Kidney (tissue), 14 donors: ENCODE measurements around the gene HOXC9. TPM values are rescaled to one million over a fixed set of nuclear protein-coding genes. Genes with fewer than 3 reads are reported as not detected.

ENCODE experiments used
- DNase-seq, 5 donors: peaks; one replicate each; pipeline ENCODE4 v3.0.0-alpha.2; 2013 to 2020
- FAIRE-seq: peaks from 2 replicates; lab custom pipeline; 2012; peaks lifted over from hg19 to GRCh38; lab: Jason Lieb, UNC
- H3K27ac ChIP-seq, 2 donors: one replicate each; pipeline ENCODE4 v1.7.0; 2013; ENCODE audit warnings: low read depth in 2 of 2, low read length in 2 of 2, inconsistent platforms in 1 of 2
- H3K27me3 ChIP-seq: one replicate; pipeline ENCODE4 v1.7.1; 2013; ENCODE audit warnings: low read length, inconsistent platforms; ENCODE audit not compliant: control insufficient read depth, insufficient read depth
- H3K36me3 ChIP-seq, 3 donors: one replicate each; pipeline versions ENCODE4 v1.7.0 to v1.7.1; 2013; ENCODE audit warnings: low read length in 3 of 3, control low read depth in 1 of 3, inconsistent platforms in 1 of 3; ENCODE audit not compliant: insufficient read depth in 3 of 3, control insufficient read depth in 2 of 3
- H3K4me1 ChIP-seq, 3 donors: one replicate each; pipeline versions ENCODE4 v1.7.0 to v1.7.1; 2013; ENCODE audit warnings: low read length in 3 of 3, inconsistent platforms in 1 of 3, low read depth in 1 of 3; ENCODE audit not compliant: control insufficient read depth in 2 of 3, insufficient read depth in 2 of 3
- H3K4me3 ChIP-seq, 3 donors: one replicate each; pipeline versions ENCODE4 v1.7.0 to v1.8.1; 2013; ENCODE audit warnings: low read length in 3 of 3, control low read depth in 1 of 3, inconsistent platforms in 1 of 3
- H3K9ac ChIP-seq, 3 donors: one replicate each; pipeline versions ENCODE4 v1.7.0 to v1.7.1; 2013; ENCODE audit warnings: low read length in 3 of 3, control low read depth in 1 of 3, inconsistent platforms in 1 of 3
- H3K9me3 ChIP-seq, 3 donors: one replicate each; pipeline versions ENCODE4 v1.7.0 to v1.7.1; 2013; ENCODE audit warnings: low read length in 3 of 3, control low read depth in 1 of 3, inconsistent platforms in 1 of 3; ENCODE audit not compliant: control insufficient read depth in 2 of 3, insufficient read depth in 1 of 3
- intact Hi-C: fragments of 100-400 bp; cut with DNase I; formaldehyde crosslinking; loops from one replicate; pipeline ENCODE4 v1.11.1; 2022
- polyA plus RNA-seq: library from polyadenylated mRNA; stranded (reverse); fragments of 350-450 nt; fragmentation: Illumina TruSeq; extraction: RNeasy Lipid Tissue Mini Kit (QIAGEN cat#74804); gene quantifications from one replicate; pipeline ENCODE4 v1.2.3, GENCODE V29; 2014; ENCODE audit warnings: low read depth, low replicate concordance; ENCODE audit not compliant: insufficient read depth
- total RNA-seq: library from RNA; stranded (reverse); fragmentation: NEBNext Ultra II Directional; extraction: Animal tissue kit (Norgen Biotek cat#: 25700); gene quantifications from one replicate; pipeline ENCODE4 v1.2.1, GENCODE V29; 2021
- TF ChIP-seq, protein P1 (sequence below): IDR thresholded peaks from 3 replicates; pipeline ENCODE4 v1.5.1; 2012; ENCODE audit warnings: mild to moderate bottlenecking, moderate library complexity, borderline replicate concordance; ENCODE audit not compliant: insufficient read depth; ENCODE audit errors: extremely low read depth
- donor health status: control.
- donor health status: control.
- donor health status: control.
- donor health status: control.
- donor health status: control.
- donor health status: DM: yes; HTN: yes; CAD: no.
- donor health status: Normal renal cell carcinoma (clear cell type).

HOXC9 gene
- total and polyA plus RNA-seq, 2 donors from 2014 or later = 11.7 to 16.5 TPM

DNA sequence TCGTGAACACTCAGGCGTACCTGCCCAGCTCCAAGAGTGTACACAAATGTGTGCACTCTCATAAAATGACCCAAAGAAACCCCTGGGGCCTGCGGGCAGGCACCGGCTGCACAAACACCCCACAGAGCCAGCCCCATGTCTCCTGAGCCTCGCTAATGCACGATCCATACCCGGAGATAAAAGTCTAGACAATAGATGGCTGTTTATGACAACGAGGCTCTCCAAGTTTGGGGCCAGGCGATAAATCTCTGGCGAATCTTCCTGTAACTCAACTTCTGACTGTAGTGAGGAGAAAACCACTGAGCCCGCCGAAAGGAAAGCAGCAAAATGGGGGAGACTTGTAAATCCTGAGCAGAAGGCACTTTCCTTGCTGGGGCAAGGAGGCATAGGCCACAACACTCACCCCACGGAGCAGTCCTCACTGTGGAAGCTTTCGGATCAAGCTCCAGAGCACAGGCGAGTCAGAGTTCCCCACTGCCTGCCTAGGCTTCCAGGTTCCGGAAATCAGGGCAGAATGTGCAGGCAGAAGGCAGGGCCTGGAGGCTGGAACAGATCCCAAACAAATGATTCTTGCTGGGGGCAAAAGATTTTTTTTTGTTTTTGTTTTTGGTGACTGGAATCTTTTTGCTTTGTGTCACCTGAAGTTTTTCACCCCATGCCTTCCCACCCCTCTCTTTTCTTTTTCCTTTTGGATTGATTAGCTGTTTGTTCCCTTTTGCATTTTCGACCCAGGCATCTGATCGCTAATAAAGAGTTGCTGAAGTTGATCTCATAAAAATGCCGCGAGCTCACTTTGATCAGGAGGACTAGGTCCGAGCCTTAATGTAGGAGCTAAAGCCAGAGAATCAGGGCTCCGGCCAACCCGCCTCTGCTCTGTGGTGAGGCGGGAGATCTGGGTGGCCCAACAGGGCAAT, 31.5 kb upstream of the HOXC9 start:
- peak in 2 of 5 donors; percentile 20 to 23 for DNase-seq
- Histone ChIP-seq H3K36me3 (no peaks in the 10 kb centered on the region), H3K27me3 (peaks cover 61% of the 10 kb centered on the region), H3K27ac (no peak overlapping the region), H3K9ac (no peak overlapping the region), H3K9me3 (no peaks in the 10 kb centered on the region), H3K4me1 (no peaks in the 10 kb centered on the region), H3K4me3 (no peak overlapping the region)
- intact Hi-C loops = no loop called here
- FAIRE-seq = no peak
- TF ChIP-seq, protein P1, sequence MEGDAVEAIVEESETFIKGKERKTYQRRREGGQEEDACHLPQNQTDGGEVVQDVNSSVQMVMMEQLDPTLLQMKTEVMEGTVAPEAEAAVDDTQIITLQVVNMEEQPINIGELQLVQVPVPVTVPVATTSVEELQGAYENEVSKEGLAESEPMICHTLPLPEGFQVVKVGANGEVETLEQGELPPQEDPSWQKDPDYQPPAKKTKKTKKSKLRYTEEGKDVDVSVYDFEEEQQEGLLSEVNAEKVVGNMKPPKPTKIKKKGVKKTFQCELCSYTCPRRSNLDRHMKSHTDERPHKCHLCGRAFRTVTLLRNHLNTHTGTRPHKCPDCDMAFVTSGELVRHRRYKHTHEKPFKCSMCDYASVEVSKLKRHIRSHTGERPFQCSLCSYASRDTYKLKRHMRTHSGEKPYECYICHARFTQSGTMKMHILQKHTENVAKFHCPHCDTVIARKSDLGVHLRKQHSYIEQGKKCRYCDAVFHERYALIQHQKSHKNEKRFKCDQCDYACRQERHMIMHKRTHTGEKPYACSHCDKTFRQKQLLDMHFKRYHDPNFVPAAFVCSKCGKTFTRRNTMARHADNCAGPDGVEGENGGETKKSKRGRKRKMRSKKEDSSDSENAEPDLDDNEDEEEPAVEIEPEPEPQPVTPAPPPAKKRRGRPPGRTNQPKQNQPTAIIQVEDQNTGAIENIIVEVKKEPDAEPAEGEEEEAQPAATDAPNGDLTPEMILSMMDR = no peak

DNA sequence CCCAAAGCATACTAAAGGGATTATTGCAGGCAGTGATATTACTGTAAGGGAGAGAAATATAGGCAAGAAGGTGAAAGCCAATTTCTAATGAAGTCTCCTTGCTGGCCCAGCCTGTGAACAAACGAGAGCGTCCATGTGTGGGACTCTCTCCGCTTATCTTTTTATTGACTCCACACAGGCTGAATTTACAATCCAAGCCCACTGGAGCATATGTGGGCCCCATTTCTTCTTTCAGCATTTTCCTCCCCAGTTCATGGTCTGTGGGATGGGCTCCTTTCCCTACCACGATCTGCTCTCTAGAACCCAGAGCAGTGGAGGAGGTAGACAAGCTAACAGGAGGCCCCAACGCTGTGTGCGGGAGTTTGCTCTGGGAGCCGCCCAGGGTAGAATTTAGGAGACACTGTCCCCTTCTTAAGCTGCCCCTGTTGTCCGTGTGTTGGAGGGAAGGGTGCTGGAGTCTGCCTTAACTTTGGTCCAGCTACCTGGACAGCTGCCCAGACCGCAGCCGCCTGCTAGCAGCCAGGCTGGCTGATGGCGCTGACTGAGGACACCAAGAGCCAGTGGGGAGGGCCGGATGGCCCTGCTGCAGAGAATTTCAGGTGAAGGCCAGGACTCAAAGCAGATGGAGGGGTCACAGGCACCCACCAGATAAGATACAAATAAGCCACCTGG, 30.2 kb upstream of the HOXC9 start:
- no peaks in the 10 kb centered on the region for H3K9me3 ChIP-seq
- no peak for DNase-seq
- H3K4me1 ChIP-seq = no peaks in the 10 kb centered on the region
- H3K4me3 ChIP-seq = no peak overlapping the region
- no peak overlapping the region for H3K27ac ChIP-seq
- peaks cover 49% of the 10 kb centered on the region for H3K27me3 ChIP-seq
- no peak for FAIRE-seq
- no peaks in the 10 kb centered on the region for H3K36me3 ChIP-seq
- intact Hi-C loops = no loop called here
- TF ChIP-seq, protein P1 = no peak
- no peak overlapping the region for H3K9ac ChIP-seq

DNA sequence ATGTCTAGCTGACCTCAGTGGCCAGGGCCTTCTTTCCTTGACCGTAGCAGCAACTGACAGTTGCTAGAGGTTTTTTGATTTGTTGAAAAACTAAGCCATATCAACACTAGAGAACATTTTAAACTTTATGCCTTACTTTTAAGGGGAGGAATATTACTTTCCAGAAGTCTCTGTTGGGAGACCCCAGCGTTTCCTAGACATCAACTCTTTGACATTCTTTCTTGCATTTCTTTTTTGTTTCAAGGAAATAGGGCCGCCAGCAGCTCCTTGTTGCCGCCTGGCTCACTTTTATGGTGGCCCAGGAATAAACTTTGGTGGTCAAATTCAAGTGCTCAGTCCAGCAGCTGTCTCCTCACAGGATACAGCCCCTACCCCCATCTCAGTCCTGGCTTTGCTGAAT, 29.5 kb upstream of the HOXC9 start:
- no peak for FAIRE-seq
- intact Hi-C loops = no loop called here
- DNase-seq = no peak
- Histone ChIP-seq H3K27me3 (peaks cover 43% of the 10 kb centered on the region), H3K27ac (no peak overlapping the region), H3K36me3 (no peaks in the 10 kb centered on the region), H3K9me3 (no peaks in the 10 kb centered on the region), H3K4me1 (peaks cover 0 to 1% (median 0%) of the 10 kb centered on the region in 3 donors), H3K4me3 (no peak overlapping the region), H3K9ac (no peak overlapping the region)
- TF ChIP-seq, protein P1 = no peak
